GM19438 (cell line): ENCODE results near the gene MAP3K19.
"Not testable (repeated sequence)": the region's sequence is repeated elsewhere in the genome, so short reads cannot be mapped to it uniquely, and the experiment has no call there.

Source experiments
- ATAC-seq: cut with Tn5 transposase; IDR thresholded peaks from one replicate; pipeline ENCODE4 v1.9.1; 2021; ENCODE audit warnings: low read depth; ENCODE audit not compliant: unreplicated experiment

MAP3K19 gene

DNA sequence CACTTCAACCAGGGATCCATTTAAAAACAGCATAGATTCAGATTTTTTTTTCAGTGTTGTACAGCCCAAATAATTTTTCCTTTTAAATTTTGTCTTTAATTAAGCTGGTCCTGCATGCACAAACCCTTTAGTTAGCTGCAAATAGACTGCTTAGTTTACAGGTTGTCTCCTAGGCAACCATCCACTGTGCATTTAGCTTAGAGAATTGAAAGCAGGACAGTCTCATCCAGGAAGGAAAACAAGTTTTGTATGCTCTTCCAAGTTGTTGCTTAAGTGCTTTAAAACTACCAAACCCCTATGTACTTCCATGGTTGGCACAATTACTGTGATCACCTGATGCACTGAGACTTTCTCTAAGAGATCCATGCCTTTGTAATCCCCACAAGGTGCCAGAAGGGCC, at the start of gene MAP3K19:
Gene MAP3K19 (minus strand): TSS at position 148 of the 400 bp plus-strand sequence. CDS start 22,800 bp downstream, outside the sequence.
- ATAC-seq = no peak

DNA sequence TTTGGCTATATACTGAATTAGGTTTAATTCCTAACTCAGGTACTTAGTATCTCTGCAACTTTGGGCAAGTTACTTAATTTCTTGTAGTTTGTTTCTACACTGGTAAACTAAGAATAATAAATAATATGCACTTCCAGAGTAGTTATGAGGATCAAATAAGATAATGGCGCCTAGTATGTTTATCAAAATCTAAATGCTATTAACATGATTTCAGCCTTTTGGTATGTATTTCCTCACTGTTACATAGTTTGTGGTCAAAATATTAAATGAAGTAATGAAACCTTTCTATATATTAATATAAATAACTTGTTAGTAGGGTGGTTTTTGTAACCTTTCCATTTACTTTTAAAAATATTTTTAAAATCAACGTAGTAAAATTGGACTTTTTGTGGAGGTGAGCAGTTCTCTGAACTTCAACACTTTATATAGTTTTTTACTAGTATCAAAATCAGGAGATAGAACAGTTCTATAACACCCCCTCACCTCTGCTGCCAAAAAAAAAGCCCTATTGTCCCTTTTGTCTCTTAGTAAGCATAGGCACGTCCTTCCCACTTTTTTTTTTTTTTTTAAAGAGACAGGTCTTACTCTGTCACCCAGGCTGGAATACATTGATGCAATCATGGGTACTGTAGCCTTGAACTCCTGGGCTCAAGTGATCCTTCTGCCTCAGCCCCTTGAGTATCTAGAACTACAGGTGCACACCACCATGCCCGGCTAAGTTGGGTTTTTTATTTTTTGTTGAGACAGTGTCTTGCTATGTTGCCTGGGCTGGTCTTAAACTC, 49.6 kb upstream of the MAP3K19 start:
- no peak for ATAC-seq

DNA sequence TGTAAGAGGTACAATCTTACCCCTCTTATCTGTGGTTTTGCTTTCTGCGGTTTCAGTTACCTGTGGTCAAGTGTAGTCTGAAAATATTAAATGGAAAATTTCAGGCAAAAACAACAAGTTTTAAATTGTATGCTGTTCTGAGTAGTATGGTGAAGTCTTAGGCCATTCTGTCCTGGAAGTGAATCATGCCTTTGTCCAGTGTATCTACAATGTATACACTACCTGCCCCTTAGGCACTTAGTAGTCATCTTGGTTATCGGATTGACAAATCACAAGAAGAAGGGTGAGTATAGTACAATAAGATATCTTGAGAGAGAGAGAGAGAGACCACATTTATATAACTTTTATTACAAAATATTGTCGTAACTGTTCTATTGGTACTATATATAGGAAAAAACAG, 48.3 kb upstream of the MAP3K19 start:
- ATAC-seq = no peak

DNA sequence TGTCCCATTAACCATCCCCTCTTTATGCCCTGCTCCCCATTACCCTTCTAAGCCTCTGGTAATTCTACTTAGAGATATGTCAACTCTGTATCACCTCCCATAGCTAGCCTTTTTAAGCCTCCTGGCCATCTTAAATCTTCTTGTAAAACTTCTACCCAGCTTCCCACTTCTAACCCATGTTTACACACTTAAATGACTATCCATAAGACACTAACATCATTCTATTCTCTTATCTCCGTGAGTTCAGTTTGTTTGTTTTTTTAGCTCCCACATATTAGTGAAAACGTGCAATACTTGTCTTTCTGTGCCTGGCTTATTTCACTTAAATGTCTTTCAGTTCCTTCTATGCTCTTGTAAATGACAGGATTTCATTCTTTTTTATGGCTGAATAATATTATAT, 47.3 kb upstream of the MAP3K19 start:
- no peak for ATAC-seq

- no peak for ATAC-seq
These were observed 46.6 kb upstream of the MAP3K19 start for GRCh38 chr2:135093670-135094330.

- no peak for ATAC-seq
These were observed 45.9 kb upstream of the MAP3K19 start for GRCh38 chr2:135093193-135093592.

- ATAC-seq = no peak
These were observed 44.4 kb upstream of the MAP3K19 start for GRCh38 chr2:135091681-135092080.

GRCh38 chr2:135089597-135089996, 42.4 kb upstream of the MAP3K19 start:
- not testable (repeated sequence) for ATAC-seq

DNA sequence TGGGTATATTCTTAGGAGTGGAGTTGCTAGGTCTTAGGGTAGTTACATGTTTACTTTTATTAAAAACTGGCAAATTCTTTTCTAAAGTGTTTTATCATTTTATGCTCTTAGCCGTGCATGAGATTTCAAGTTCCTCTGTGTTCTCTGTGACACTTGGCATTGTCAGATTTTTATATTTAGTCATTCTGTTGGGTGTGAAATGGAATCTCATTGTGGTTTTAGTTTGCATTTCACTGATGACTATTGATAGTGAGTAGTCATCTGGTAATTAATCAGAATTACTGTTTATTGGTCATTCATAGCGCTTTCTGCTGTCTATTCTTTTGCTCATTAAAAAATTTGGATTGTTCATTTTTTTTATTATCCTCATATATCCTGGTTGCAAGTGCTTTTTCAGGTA, 39.0 kb upstream of the MAP3K19 start:
- no peak for ATAC-seq

DNA sequence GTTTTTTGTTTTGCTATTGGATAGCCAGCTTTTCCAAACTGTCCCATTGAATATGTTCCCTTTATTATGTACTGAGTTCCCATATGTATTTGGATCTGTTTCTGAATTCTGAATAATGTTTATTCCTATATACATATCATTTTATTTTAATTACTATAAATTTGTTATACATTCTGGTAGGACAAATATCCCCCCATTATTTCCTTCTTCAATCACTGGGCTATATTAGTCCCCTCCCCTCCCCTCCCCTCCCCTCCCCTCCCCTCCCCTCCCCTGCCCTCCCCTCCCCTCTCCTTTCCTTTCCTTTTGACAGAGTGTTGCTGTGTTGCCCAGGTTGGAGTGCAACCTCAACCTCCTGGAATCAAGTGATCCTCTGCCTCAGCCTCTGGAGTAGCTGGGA, 31.2 kb upstream of the MAP3K19 start:
- no peak for ATAC-seq

GRCh38 chr2:135076556-135076955, 29.3 kb upstream of the MAP3K19 start:
- ATAC-seq = no peak

- no peak for ATAC-seq
These were observed 27.0 kb upstream of the MAP3K19 start for GRCh38 chr2:135074216-135074615.

GRCh38 chr2:135072125-135072997, 25.1 kb upstream of the MAP3K19 start:
- ATAC-seq = no peak

- no peak for ATAC-seq
These were observed 19.5 kb upstream of the MAP3K19 start for GRCh38 chr2:135066710-135067109.

GRCh38 chr2:135064149-135064548, 16.9 kb upstream of the MAP3K19 start:
- no peak for ATAC-seq

DNA sequence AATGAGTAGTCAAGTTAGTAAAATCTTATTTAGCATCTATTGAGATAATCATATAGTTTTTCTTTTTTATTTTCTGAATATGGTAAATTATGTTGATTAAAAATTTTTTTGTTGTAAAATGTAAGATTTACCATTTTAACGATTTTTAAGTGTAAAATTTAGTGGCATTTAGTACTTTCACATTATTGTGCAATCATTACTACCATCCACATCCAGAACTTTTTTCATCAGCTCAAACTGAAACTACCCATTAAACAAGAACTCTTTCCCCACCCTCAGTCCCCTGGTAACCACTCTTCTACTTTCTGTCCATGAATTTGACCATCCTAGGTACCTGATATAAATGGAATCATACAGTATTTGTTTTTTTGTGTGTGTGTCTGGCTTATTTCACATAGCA, 16.0 kb upstream of the MAP3K19 start:
- ATAC-seq = no peak

DNA sequence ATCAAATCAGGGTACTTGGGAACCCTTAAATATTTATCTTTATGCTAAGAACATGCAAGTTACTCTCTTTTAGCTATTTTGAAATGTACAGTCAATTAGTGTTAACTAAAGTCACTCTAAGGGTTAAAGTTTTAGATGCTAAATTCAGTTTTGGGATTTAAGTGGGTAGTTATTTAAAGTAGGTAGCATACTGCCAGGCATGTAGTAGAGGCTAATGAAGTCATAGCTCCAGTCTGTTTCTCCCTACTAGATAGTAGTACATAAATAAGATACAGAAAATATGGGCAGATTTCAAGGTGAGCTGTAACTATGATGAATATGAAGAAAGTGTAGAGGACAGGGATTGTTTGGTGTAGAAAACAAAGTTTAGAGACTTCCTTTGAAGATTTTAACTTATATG, 12.3 kb upstream of the MAP3K19 start:
- ATAC-seq = no peak

GRCh38 chr2:135056790-135057189, 9.5 kb upstream of the MAP3K19 start:
- ATAC-seq = no peak

GRCh38 chr2:135055182-135055786, 8.0 kb upstream of the MAP3K19 start:
- no peak for ATAC-seq

DNA sequence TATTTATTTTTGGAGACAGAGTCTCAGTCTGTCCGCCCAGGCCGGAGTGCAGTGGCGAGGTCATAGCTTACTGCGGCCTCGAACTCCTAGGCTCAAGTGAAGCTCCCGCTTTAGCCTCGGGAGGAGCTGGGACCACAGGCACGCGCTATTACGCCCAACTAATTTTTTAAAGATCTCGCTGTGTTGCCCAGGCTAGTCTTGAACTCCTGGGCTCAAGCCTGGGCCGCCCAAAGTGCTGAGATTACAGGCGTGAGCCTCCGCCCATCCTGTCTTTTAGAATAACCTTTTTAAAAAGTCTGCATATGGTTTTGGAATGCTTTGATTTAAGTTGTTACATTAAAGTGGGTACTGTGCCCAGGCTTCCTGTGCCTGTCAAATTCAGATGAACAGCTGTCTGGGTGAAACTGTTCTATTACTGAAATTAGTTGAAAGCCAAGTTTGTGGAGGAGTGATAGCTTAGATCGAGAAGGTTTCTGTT, 5.8 kb upstream of the MAP3K19 start:
- ATAC-seq = peak; percentile 15
